H9 (cell line): ENCODE results near the gene DKKL1. TPM values are rescaled to one million over a fixed set of nuclear protein-coding genes. Genes with fewer than 3 reads are reported as not detected.

Source experiments
- DNase-seq: peaks from one replicate; pipeline ENCODE4 v3.0.0-alpha.2; 2017
- H2AFZ ChIP-seq: one replicate; pipeline ENCODE4 v1.6.1; 2013; ENCODE audit warnings: mild to moderate bottlenecking, low read length, control low read depth, moderate library complexity
- H2AK5ac ChIP-seq: 2 replicates; pipeline ENCODE4 v1.6.1; 2013; ENCODE audit warnings: low read length, control low read depth, mixed read lengths; ENCODE audit not compliant: insufficient read length
- H2BK120ac ChIP-seq: one replicate; pipeline ENCODE4 v1.6.1; 2013; ENCODE audit warnings: low read depth, mild to moderate bottlenecking, low read length, control low read depth, inconsistent platforms; ENCODE audit not compliant: poor library complexity, severe bottlenecking
- H2BK12ac ChIP-seq: 2 replicates; pipeline ENCODE4 v1.6.1; 2013; ENCODE audit warnings: low read length, control low read depth, mixed read lengths, low read depth; ENCODE audit not compliant: insufficient read length
- H2BK15ac ChIP-seq: 2 replicates; pipeline ENCODE4 v1.6.1; 2013; ENCODE audit warnings: low read depth, low read length, control low read depth
- H2BK20ac ChIP-seq: one replicate; pipeline ENCODE4 v1.6.1; 2013; ENCODE audit warnings: low read depth, mild to moderate bottlenecking, low read length, control low read depth, inconsistent platforms; ENCODE audit not compliant: poor library complexity, severe bottlenecking
- H2BK5ac ChIP-seq: 2 replicates; pipeline ENCODE4 v1.6.1; 2013; ENCODE audit warnings: low read length, control low read depth, mixed read lengths; ENCODE audit not compliant: insufficient read length
- H3K14ac ChIP-seq: 2 replicates; pipeline ENCODE4 v1.6.1; 2013; ENCODE audit warnings: low read length, control low read depth; ENCODE audit not compliant: insufficient read depth
- H3K18ac ChIP-seq: 2 replicates; pipeline ENCODE4 v1.6.1; 2013; ENCODE audit warnings: low read depth, mild to moderate bottlenecking, mixed read lengths, low read length, control low read depth; ENCODE audit not compliant: insufficient read length
- H3K23ac ChIP-seq: 2 replicates; pipeline ENCODE4 v1.6.1; 2013; ENCODE audit warnings: low read length, control low read depth, mixed read lengths, low read depth; ENCODE audit not compliant: insufficient read length
- H3K23me2 ChIP-seq: 2 replicates; pipeline ENCODE4 v1.6.1; 2013; ENCODE audit warnings: low read depth, mild to moderate bottlenecking, mixed read lengths, low read length, control low read depth; ENCODE audit not compliant: insufficient read length, poor library complexity, severe bottlenecking
- H3K27ac ChIP-seq: 2 replicates; pipeline ENCODE4 v1.5.1; 2013; ENCODE audit warnings: low read length, control low read depth, mixed read lengths, low read depth; ENCODE audit not compliant: insufficient read length
- H3K27me3 ChIP-seq: 2 replicates; pipeline ENCODE4 v1.6.1; 2013; ENCODE audit warnings: low read length, control low read depth, inconsistent platforms; ENCODE audit not compliant: insufficient read depth
- H3K4ac ChIP-seq: 2 replicates; pipeline ENCODE4 v1.6.1; 2013; ENCODE audit warnings: low read depth, mild to moderate bottlenecking, control low read depth, inconsistent platforms, low read length, moderate library complexity
- H3K4me1 ChIP-seq: 2 replicates; pipeline ENCODE4 v1.6.1; 2013; ENCODE audit warnings: low read length, control low read depth, inconsistent platforms; ENCODE audit not compliant: insufficient read depth
- H3K4me2 ChIP-seq: 2 replicates; pipeline ENCODE4 v1.6.1; 2013; ENCODE audit warnings: low read length, control low read depth, mixed read lengths; ENCODE audit not compliant: insufficient read length, insufficient read depth
- H3K56ac ChIP-seq: 2 replicates; pipeline ENCODE4 v1.6.1; 2013; ENCODE audit warnings: low read depth, mild to moderate bottlenecking, mixed read lengths, low read length, control low read depth; ENCODE audit not compliant: insufficient read length
- H3K79me1 ChIP-seq: 2 replicates; pipeline ENCODE4 v1.6.1; 2013; ENCODE audit warnings: low read depth, mild to moderate bottlenecking, moderate library complexity, low read length, control low read depth, inconsistent platforms; ENCODE audit not compliant: insufficient read depth, poor library complexity, severe bottlenecking
- H3K79me2 ChIP-seq: 2 replicates; pipeline ENCODE4 v1.6.1; 2013; ENCODE audit warnings: low read length, control low read depth, inconsistent platforms; ENCODE audit not compliant: insufficient read depth
- H3K9ac ChIP-seq: 2 replicates; pipeline ENCODE4 v1.6.1; 2013; ENCODE audit warnings: low read length, control low read depth, mixed read lengths; ENCODE audit not compliant: insufficient read length; ENCODE audit errors: extremely low read depth
- H3K9me3 ChIP-seq: one replicate; pipeline ENCODE4 v1.6.1; 2013; ENCODE audit warnings: low read depth, low read length, inconsistent platforms; ENCODE audit not compliant: control insufficient read depth
- H3T11ph ChIP-seq: one replicate; pipeline ENCODE4 v1.6.1; 2013; ENCODE audit warnings: mild to moderate bottlenecking, low read length, control low read depth, inconsistent platforms
- H4K20me1 ChIP-seq: one replicate; pipeline ENCODE4 v1.6.1; 2013; ENCODE audit not compliant: control insufficient read depth, insufficient read length, insufficient read depth
- H4K5ac ChIP-seq: 2 replicates; pipeline ENCODE4 v1.6.1; 2013; ENCODE audit warnings: low read depth, mild to moderate bottlenecking, mixed read lengths, low read length, control low read depth; ENCODE audit not compliant: insufficient read length
- H4K8ac ChIP-seq: replicated peaks from 2 replicates; pipeline ENCODE4 v1.6.1; 2013; ENCODE audit warnings: low read length, control low read depth, mixed read lengths, low read depth; ENCODE audit not compliant: insufficient read length
- H4K91ac ChIP-seq: 2 replicates; pipeline ENCODE4 v1.6.1; 2013; ENCODE audit warnings: low read depth, mild to moderate bottlenecking, moderate library complexity, mixed read lengths, low read length, control low read depth; ENCODE audit not compliant: insufficient read length
- H3K27ac Mint-ChIP-seq, 3 experiments: 2 replicates in 2 of 3; 3 replicates in 1 of 3; pipeline ENCODE4 v1.8.0; 2020 to 2021; ENCODE audit warnings: mixed read lengths in 3 of 3, mild to moderate bottlenecking in 1 of 3, moderate library complexity in 1 of 3
- H3K27me3 Mint-ChIP-seq: 2 replicates; pipeline ENCODE4 v1.8.0; 2021; ENCODE audit warnings: low read depth, mild to moderate bottlenecking, moderate library complexity, mixed read lengths
- H3K36me3 Mint-ChIP-seq, 3 experiments: 2 replicates in 2 of 3; 3 replicates in 1 of 3; pipeline ENCODE4 v1.8.0; 2020 to 2021; ENCODE audit warnings: low read depth in 3 of 3, mixed read lengths in 3 of 3; ENCODE audit not compliant: insufficient read depth in 1 of 3
- H3K4me1 Mint-ChIP-seq, 2 experiments: 2 replicates each; pipeline ENCODE4 v1.8.0; 2020; ENCODE audit warnings: mixed read lengths in 2 of 2
- H3K4me3 Mint-ChIP-seq, 2 experiments: 2 replicates in 1 of 2; 3 replicates in 1 of 2; pipeline ENCODE4 v1.8.0; 2020 to 2021; ENCODE audit warnings: mild to moderate bottlenecking in 2 of 2, mixed read lengths in 2 of 2, moderate library complexity in 1 of 2
- H3K9me3 Mint-ChIP-seq, 2 experiments: 2 replicates in 1 of 2; 3 replicates in 1 of 2; pipeline ENCODE4 v1.8.0; 2020; ENCODE audit warnings: mild to moderate bottlenecking in 2 of 2, mixed read lengths in 2 of 2, moderate library complexity in 1 of 2
- WGBS: extraction: QIAGEN DNeasy Blood & Tissue Kit; methylation state at CpG from one replicate; pipeline ENCODE4 v1.1.7; 2013; ENCODE audit warnings: missing lambda C conversion rate, low lambda C conversion rate, mixed read lengths; ENCODE audit not compliant: insufficient read length; ENCODE audit errors: extremely low coverage; 5-methylcytosine and 5-hydroxymethylcytosine counted together
- total RNA-seq: library from RNA; stranded (reverse); gene quantifications from 2 replicates; pipeline ENCODE4 v1.2.1, GENCODE V29; 2021
- TF ChIP-seq, protein P1 (sequence below): fragments of 200-600 bp; sonication (generic); conservative IDR thresholded peaks from 3 replicates; pipeline ENCODE4 v1.8.0; 2021; ENCODE audit warnings: antibody characterized with exemption, mild to moderate bottlenecking

DKKL1 gene
- total RNA-seq, 1 experiment from 2014 or later, result 3.5 TPM

GRCh38 chr19:49347835-49348234 lies 15.8 kb upstream of the DKKL1 start:
- no peak overlapping the region for H3K14ac ChIP-seq
- WGBS, result no CpG with 5 or more reads among the region's 3 CpGs
- Mint-ChIP-seq H3K27ac (peak overlapping the region; percentile 84 to 94 (median 86); a peak in 6 of 7 replicates), H3K4me1 (peaks cover 3 to 4% of the 10 kb centered on the region in 2 experiments; a peak in 2 of 4 replicates), H3K36me3 (peaks cover 80 to 98% (median 94%) of the 10 kb centered on the region in 3 experiments), H3K4me3 (0 out of 5 replicates have a peak overlapping the region, but pooled peaks of 1 of the 2 experiments have one; percentile 10), H3K27me3 (no peaks in the 10 kb centered on the region), H3K9me3 (no peaks in the 10 kb centered on the region)
- H3K4me1 ChIP-seq, result no peaks in the 10 kb centered on the region
- H3T11ph ChIP-seq, result no peak overlapping the region
- H3K4me2 ChIP-seq, result no peak overlapping the region
- no peaks in the 10 kb centered on the region for H3K23me2 ChIP-seq
- H2BK12ac ChIP-seq, result no peak overlapping the region
- H3K27me3 ChIP-seq, result no peaks in the 10 kb centered on the region
- H2AK5ac ChIP-seq, result no peak overlapping the region
- no peak overlapping the region for H2BK120ac ChIP-seq
- H3K23ac ChIP-seq, result no peak overlapping the region
- no peaks in the 10 kb centered on the region for H3K79me1 ChIP-seq
- H4K91ac ChIP-seq, result no peak overlapping the region
- no peak overlapping the region for H3K4ac ChIP-seq
- H4K5ac ChIP-seq, result no peak overlapping the region
- no peak overlapping the region for H4K8ac ChIP-seq
- no peaks in the 10 kb centered on the region for H3K79me2 ChIP-seq
- H3K18ac ChIP-seq, result no peak overlapping the region
- no peak overlapping the region for H2AFZ ChIP-seq
- no peak overlapping the region for H3K9ac ChIP-seq
- no peak overlapping the region for H2BK5ac ChIP-seq
- H3K27ac ChIP-seq, result no peak overlapping the region
- H4K20me1 ChIP-seq, result no peaks in the 10 kb centered on the region
- DNase-seq, result peak; percentile 76
- TF ChIP-seq, protein P1, sequence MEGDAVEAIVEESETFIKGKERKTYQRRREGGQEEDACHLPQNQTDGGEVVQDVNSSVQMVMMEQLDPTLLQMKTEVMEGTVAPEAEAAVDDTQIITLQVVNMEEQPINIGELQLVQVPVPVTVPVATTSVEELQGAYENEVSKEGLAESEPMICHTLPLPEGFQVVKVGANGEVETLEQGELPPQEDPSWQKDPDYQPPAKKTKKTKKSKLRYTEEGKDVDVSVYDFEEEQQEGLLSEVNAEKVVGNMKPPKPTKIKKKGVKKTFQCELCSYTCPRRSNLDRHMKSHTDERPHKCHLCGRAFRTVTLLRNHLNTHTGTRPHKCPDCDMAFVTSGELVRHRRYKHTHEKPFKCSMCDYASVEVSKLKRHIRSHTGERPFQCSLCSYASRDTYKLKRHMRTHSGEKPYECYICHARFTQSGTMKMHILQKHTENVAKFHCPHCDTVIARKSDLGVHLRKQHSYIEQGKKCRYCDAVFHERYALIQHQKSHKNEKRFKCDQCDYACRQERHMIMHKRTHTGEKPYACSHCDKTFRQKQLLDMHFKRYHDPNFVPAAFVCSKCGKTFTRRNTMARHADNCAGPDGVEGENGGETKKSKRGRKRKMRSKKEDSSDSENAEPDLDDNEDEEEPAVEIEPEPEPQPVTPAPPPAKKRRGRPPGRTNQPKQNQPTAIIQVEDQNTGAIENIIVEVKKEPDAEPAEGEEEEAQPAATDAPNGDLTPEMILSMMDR, result peak; percentile 50; the same call in 2 of the 3 replicates
- no peak overlapping the region for H2BK15ac ChIP-seq
- no peak overlapping the region for H2BK20ac ChIP-seq
- H3K9me3 ChIP-seq, result no peaks in the 10 kb centered on the region
- H3K56ac ChIP-seq, result no peak overlapping the region
